Left renal cortex interstitium (tissue), 4 donors: ENCODE results near the gene USH2A. TPM values are rescaled to one million over a fixed set of nuclear protein-coding genes. Genes with fewer than 3 reads are reported as not detected.
A peak's percentile ranks its signal among the peaks of the same experiment; 100 is the strongest.

Source experiments
- DNase-seq, 4 donors: peaks; one replicate each; pipeline ENCODE4 v3.0.0-alpha.2; 2013; ENCODE audit warnings: low read depth in 4 of 4, low spot score in 2 of 4, missing footprints in 1 of 4
- polyA plus RNA-seq, 4 donors: library from polyadenylated mRNA; unstranded; fragments of 120-200 nt; gene quantifications; one replicate each; pipeline ENCODE4 v1.2.1, GENCODE V29; 2013; ENCODE audit not compliant: insufficient read length in 4 of 4

Gene USH2A
- polyA plus RNA-seq, 4 donors = 0.13 to 0.42 (median 0.37) TPM

- DNase-seq = no peak
Measured at GRCh38 chr1:215625949-215626348, 797.3 kb downstream of the USH2A start.

DNA sequence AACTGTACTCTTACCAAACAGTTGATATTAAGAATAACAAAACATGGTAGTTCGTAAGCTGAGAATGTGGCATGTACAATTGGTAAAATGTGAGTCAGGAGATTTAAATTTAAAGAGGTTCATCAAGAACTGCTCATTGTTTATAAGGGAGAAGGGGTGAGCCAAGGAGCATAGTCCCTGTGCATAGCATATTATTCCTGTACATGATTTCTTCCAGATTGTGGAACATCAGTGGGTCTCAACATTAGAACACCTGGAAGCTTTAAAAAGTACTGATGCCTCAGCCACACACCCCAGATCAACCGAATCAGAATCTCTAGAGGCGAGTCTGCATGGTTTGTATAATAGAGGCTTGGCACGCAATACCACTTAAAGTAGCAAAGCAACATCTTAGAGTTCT is 800.1 kb downstream of the USH2A start:
- no peak for DNase-seq

DNA sequence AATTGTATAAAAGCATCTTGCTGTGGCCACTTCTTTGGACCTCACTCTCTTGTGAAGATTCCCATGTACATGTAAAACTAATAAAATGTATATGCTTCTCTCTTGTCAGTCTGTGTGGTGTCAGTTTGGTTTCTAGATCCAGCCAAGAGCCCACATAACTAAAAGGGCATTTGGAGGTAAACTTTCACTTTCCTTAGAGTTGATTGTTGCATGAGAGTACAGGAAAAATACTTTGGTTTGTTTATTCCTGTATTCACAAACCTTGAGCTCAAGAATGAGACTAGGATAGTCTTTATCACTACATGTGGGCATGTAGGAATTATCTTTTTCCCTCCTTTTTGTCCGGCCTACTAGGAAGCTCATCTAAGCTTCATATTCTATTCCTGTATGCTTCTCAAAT is 805.3 kb downstream of the USH2A start:
- DNase-seq = no peak

GRCh38 chr1:215612391-215612790 is 810.9 kb downstream of the USH2A start:
- DNase-seq = no peak

DNA sequence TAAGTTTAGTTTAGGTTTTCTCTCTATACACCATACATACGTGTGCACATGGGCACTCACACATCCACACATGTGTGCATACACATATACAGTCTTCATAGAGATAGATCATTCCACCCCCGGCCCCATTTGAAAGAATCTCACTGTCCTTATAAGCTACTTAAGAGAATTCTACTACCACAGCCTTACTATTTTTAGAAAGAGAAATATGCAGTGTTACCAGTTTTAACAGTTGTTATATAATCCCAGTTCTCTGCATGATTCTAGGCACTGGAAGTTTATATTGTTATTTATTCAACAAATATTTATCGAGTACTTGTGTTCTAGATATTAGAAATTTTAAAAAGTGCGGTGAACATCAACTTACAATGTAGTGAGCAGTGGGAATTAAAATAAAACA is 814.6 kb downstream of the USH2A start:
- DNase-seq = no peak

GRCh38 chr1:215607412-215607811 is 815.8 kb downstream of the USH2A start:
- DNase-seq = no peak

DNA sequence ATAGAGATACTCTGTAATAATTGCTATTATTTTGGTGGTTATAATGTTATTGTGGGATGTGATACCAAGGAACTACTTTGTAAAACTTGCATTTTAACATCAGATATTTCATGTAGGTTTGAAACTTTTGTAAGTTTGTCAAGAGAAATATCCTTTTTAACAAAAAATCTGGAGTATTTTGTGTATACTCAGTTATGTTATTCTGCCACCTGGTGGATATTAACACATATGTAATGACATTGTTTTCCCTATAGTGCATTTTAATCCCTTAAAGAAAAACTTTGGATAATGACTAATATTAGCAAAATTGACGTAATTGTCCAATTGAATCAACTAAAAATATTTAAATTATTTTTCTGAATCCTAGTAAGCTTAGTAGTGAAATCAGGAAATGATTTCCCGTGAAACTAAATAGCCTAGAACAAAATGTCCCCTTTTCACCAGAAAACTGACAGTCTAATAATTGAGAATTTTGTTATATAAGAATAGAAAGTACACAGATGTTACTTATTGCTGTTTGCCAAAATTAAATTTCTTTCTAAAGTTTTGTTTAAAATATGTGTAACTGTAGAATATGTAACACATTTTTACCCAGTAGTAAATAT is 816.6 kb downstream of the USH2A start:
- no peak for DNase-seq

DNA sequence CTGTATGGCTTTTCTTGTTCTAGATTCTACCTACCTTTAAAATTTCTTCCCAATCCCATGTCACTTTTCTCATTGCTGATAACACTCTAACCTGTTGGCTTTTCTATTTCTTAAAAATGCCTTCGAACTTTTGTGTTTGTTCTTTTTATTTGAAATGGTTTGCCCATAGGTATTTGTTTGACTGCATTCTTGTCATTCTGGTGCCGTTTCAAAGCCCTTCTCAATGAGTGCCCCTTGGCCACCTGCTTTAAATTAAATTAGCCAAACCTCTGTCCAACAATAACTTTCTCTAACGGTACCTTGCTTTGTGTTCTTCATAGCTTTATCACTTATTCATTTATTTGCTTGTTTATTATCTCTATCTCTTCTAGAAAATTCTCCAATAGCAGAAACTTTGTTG is 817.2 kb downstream of the USH2A start:
- no peak for DNase-seq

GRCh38 chr1:215605011-215605621 is 818.1 kb downstream of the USH2A start:
- DNase-seq = no peak

- no peak for DNase-seq
Measured at GRCh38 chr1:215603319-215603718, 819.9 kb downstream of the USH2A start.

DNA sequence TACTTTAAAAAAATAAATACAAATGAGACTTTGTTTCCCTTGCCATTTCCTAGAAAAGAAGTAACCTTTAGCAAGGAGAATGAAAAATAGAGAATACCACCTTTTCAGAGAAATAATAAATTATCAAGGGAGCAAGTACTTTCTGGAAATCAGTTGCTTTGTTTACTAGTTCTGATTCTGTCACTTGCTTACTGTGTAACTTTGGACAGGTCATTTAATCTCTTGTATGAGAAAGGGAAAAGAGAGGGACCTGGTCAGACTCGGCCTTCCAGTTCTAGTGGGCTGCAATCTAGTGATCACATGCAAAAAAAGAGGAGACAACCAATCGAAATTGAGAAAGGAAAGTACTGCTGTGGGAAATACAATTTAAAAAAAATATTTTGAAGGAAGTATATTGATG is 822.0 kb downstream of the USH2A start:
- no peak for DNase-seq

- no peak for DNase-seq
Measured at GRCh38 chr1:215600867-215601266, 822.4 kb downstream of the USH2A start.

DNA sequence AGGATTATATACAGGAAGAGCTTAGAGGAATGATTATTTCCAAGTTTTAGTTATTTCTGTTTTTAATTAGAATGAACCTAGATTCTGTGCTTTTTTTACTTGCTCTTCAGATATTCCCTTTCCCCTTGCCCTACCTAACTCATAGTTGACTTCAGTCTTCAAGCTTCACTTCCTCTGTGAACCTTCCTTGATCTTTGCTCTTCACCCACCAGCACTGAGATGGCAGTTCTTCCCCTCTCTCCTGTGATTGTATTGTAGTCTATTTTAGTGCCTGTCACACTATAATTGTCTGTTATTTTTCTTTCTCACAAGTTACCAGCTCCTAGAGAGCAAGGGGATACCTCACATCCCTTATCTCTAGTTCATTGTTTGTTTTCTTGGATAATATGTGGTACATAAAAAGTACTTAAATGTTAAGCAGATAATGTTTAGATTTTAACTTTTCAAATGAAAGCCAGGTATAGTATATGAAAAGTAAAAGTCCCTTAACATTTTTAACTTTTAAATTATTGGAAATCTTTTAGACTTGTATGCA is 822.9 kb downstream of the USH2A start:
- no peak for DNase-seq

DNA sequence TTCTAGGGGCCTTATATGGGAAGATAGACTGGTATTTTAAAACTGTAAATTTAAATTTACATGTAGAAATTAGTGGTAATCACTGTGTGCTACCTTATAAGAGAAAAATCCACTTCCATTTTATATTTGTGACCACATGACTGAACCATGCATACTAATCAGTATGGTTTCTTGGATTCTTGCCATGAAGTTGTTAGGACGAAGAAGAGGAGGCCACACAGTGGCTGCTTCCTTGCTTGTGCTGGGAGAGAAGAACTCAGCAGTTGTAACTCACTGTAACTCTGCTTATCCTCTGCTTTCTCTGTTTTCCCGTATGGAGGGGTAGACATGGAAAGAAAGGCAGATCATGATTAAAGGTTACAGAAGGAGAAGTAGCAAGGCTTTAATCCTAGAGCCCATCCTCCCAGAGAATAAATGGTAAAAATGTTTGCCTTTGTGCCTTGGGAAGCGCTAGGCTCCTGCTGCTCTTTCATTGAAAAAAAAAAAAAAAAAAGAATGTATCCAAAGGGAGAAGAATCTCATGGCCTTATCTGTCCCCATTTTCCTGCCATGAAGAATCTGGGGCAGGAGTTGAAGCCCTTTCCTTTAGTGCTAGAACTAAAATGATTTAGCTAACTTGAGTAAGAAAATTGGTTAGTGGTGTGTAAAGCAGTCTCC is 823.7 kb downstream of the USH2A start:
- DNase-seq = peak in 1 of 4 donors; percentile 10

- no peak for DNase-seq
Measured at GRCh38 chr1:215597961-215598360, 825.3 kb downstream of the USH2A start.

- no peak for DNase-seq
Measured at GRCh38 chr1:215595231-215595630, 828.0 kb downstream of the USH2A start.

DNA sequence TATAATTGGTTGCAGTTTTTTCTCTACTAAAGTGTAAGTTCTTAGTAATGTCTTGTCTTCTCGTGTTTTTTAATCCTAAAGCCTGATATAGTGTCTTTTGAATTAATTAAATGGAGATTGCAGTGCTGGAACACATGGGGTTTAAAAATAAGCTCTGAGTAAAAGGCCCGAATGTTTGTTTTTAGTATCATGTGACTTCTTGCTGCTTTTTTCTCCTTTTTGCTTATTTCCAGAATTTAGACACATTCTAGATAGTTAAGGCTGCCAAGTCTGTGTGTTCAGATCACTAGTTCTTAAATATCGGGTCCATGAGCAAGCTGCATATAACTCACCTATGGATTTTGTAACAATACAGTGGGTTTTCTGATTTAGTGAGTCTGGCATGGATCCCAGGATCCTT is 828.6 kb downstream of the USH2A start:
- no peak for DNase-seq

- DNase-seq = no peak
Measured at GRCh38 chr1:215590779-215591491, 832.3 kb downstream of the USH2A start.

DNA sequence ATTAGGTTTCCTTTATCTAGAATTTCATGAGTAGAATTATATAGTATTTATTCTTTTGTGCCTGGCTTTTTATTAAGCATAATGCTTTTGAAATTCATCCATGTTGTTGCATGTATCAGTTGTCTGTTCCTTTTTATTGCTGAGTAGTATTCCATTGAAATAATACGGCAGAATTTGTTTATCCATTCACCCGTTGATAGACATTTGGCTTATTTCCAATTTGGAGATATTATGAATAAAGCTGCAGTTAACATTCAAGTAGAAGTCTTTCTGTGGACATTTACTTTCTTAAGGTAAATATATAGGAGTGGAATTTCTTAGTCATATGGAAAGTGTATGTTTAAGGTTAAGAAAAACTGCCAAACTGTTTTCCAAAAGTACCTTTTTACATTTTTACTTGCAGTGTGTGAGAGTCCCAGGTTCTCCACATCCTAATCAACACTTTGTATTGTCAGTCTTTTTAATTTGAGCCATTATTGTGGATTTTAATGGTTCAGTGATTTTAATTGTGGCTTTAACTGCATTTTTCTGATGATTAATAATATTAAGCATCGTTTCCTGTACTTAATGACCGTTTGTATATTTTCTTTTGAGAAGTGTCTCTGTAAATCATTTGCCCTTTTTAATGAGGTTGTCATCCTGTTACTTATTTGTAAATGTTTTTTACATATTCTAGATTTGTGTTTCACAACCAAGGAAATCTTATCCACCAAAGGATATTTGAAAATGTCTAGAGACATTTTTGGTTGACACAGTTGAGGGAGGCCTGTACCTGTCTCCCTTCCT is 833.4 kb downstream of the USH2A start:
- no peak for DNase-seq

DNA sequence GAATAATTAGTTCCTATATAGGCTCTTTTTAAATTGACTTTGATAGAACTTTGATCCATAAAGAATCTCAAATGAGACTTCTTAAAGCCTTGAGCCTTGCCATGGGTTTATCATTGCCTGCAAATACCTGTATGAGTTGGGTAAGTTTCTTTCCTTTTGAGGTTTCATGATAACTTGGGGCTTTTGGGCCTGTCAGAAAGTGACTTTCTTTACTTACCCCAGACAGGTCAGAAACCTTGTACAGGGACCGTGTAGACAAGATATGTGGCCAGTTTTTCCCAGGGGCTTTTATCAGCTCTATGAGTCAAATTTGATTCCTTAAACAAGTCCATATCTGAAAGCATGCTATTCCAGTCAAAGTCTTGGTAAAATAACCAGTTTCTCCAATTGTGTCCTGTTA is 838.9 kb downstream of the USH2A start:
- no peak for DNase-seq
